NOMO-1 treated with dmso at 0.1 percent for 144 hours (cell line): Measurements from ENCODE around the gene ETHE1.
A peak's percentile ranks its signal among the peaks of the same experiment; 100 is the strongest.

Experiments used
- DNase-seq: peaks from one replicate; lab custom pipeline; 2025; ENCODE audit not compliant: unreplicated experiment; lab: John Stamatoyannopoulos, UW

Gene ETHE1

DNA sequence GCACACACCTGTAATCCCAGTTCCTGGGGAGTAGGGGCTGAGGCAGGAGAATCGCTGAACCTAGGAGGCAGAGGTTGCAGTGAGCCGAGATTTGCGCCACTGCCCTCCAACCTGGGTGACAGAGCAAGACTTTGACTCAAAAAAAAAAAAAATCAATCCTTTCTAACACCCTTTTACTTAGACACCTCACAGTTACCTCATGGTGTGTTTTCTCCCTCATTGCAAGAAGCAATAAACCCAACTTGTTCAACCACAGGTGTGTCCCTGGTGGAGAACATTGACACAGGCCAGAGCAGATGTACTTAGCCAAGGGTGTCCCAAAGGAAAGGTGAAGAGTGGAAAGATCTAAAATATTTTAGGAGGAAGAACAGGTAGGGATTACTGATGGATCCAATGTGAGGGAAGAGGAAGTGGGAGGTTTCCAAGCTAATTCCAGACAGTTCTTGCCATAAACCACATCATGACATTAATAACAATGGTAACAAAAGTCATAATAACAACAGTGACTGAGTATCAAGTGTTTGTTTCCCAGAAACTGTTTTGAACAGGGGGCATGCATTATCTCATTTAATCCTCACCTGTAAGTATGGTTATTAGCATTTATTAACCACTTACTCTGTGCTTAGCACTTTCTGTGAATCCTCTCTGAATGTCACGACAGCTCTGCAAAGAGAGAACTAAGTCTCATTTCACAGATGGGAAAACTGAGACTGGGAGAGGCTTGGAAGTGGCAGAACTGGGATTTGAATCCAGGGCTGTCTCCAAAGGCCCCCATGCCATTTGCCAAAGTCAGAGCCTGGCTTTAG, 58.4 kb downstream of the ETHE1 start:
- DNase-seq, result no peak

GRCh38 chr19:43467730-43468129, 59.3 kb downstream of the ETHE1 start:
- DNase-seq, result no peak

DNA sequence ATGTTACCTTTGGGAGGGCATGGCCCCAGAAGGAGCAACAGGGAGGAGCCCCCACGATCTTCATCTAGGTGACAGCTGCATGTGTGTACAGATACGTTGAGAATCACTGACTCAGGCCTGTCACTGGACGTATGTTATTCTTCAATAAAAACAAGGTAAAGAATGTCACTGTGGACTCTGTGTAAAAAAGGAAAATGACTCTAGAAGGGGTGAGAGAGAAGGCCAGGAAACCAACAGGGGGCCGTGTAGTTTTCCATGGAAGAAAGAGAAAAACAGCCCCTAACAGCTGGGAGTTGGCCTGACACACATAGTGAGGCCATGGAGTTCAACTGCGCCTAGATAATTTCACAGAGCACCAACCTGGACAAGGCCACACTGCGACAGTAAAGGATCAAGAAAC, 59.7 kb downstream of the ETHE1 start:
- DNase-seq, result no peak

DNA sequence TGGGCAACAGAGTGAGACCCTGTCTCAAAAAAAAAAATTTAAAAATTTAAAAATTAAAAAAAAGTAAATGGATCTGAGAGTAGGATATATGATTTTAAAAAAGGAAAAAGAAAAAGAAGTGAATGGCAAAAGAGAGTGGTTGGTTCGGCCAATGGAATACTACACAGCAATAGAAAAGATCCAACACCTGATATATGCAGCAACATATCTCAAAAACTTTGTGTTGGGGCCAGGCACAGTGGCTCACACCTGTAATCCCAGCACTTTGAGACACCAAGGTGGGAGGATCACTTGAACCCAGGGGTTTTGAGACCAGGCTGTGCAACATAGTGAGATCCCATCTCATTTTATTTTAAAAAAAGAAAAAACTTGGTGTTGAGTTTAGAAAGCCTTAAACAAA, 60.2 kb downstream of the ETHE1 start:
- no peak for DNase-seq

DNA sequence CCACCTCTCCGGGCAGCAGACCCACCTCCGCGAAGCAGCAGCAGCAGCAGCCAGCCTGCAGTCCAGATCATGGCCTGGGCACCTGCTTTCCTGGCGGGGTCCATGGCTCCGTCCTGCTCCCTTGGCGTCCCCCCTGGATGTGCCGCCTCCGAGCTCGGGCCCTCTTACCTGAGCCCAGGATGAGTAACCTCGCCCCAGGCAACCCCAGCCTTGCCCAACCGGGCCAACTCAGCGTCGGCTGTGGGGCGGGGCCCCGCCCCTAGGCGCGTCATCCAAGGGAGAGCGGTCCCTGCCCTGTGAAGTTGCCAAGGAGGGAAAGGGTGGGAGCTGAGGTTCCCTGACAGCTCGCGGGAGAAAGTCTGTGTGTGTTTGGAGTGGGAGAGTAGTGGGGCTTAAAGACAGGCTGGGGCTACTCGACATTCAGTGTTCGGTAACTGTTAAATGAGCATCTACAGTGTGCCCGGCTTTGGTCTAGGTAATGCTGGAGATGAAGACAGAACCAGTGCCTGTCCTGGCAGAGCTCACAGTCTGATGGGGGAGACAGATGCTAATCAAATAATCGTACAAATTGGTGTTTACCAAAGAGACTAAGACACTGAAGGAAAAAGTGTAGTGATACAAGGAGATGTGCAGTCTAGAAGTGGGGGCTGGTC, 61.4 kb downstream of the ETHE1 start, which contains the start of gene LYPD3:
Gene LYPD3 (minus strand): TSS at position 141 of the 653 bp plus-strand sequence. CDS start 37 bp downstream, at position 104.
- DNase-seq, result no peak

DNA sequence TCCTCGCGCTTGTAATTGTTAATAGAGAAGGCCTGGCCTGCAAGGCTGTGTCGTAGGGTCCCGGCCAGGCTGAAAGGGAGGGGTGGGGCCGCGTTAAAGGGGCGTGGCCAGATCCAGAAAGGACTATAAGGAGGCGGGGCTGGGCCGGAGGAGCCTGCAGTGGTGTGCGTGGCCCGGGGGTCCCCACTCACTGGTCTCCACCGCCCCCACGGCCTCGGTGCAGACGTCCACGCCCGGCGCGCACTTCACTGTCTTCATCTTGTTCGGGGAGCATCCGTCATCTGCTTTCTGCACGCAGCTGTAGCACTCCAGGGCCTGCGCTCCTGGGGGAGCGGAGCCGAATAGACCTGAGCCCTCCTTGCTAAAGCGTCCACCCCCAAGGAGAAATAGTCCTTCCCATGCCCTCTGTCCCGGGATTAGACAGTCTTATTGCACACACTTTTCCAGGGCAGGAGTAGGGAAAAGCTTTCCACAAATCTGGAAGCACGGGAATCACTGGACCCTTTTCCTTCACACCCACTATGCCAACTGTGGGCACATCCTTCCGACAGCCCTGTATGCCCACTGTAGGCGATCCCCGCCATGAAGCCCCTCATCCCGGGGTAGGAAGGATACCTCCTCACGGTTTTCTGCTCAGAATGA, 62.7 kb downstream of the ETHE1 start:
- DNase-seq, result no peak

GRCh38 chr19:43463381-43464133, 63.4 kb downstream of the ETHE1 start:
- peak; percentile 94 for DNase-seq

- DNase-seq, result no peak
Observed at GRCh38 chr19:43462785-43463380, 64.1 kb downstream of the ETHE1 start.

DNA sequence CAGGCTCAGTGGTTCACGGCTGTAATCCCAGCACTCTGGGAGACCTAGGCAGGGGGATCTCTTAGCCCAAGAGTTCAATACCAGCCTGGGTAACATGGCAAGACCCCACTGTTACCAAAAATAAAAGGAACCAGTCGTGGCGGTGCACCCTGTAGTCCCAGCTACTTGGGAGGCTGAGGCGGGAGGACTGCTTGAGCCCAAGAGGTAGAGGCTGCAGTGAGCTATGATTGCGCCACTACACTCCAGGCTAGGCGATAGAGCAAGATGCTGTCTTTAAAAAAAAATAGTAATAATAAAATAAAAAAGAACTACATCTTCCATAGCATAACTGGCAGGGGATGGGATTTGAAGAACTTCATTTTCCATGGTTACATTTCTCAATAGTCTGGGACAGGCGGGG, 64.6 kb downstream of the ETHE1 start:
- DNase-seq, result no peak

DNA sequence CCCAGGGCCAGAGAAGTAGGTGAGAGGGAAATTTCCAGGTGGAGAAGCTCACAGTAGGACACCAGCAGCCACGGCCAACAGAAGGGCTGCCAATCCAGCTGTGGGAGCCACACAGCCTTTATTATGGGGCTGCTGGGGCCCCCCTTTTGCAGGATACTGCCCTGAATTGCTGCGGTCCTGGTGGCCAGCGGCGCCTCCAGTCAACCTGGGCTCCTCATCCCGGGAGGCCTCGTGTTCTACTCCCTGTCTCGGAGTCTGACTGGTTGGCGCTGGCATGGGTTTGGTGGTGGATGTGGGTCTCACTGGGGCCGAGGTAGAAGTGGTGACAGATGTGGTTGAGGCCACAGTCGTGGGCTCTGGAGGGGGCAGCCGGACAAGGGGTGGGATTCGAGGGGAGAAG, 65.7 kb downstream of the ETHE1 start:
- DNase-seq, result no peak

DNA sequence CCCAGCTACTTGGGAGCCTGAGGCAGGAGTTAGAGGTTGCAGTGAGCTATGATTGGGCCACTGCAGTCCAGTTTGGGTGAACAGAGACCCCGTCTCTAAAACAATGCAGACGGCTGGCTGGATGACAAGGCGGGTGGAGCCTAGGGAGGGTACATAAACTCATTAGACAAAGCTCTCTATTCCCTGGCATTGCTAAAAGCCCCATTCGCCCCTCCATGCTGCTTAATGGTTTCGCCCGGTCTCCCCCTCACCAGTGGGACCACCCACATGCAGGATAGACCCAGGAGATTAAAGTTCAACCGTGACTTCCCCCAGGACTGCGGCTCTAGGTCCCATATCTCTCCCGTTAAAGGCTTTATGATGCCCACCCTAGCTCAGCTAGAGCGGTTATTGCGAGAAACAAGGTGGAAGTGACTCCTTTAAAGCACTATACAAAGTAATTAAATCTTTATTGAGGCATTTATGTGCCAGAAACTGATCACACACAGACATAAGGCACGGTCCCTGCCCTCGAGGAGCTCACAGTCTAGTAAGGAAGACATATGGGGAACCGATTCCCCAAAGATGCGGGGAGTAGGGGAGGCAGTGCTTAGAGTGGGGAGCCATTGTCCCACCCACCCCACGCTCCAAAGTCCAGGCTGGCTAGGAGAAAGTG, 66.5 kb downstream of the ETHE1 start:
- no peak for DNase-seq

- DNase-seq, result no peak
Observed at GRCh38 chr19:43457809-43458208, 69.2 kb downstream of the ETHE1 start.
